Occipital lobe (tissue), 2 donors: ENCODE results near the gene MPDZ. TPM values are rescaled to one million over a fixed set of nuclear protein-coding genes. Genes with fewer than 3 reads are reported as not detected.

Source experiments
- DNase-seq: peaks from one replicate; lab custom pipeline; 2025; lab: John Stamatoyannopoulos, UW
- total RNA-seq: library from RNA; depleted of rRNA; stranded (reverse); fragments of >200 nt; gene quantifications from one replicate; pipeline ENCODE4 v1.2.3, GENCODE V29; 2014

MPDZ gene
- total RNA-seq: 40.4 TPM

- DNase-seq: peak; percentile 49
These were observed at the start of gene MPDZ for GRCh38 chr9:13279284-13280141. MPDZ (minus strand) TSS chr9:13279692; CDS start chr9:13250315, 29,377 bp downstream.

- DNase-seq: no peak
These were observed 45.5 kb upstream of the MPDZ start for GRCh38 chr9:13324988-13325387.

- DNase-seq: no peak
These were observed 43.5 kb upstream of the MPDZ start for GRCh38 chr9:13322828-13323550.

- no peak for DNase-seq
These were observed 38.5 kb upstream of the MPDZ start for GRCh38 chr9:13318027-13318426.

GRCh38 chr9:13296972-13297371 is 17.5 kb upstream of the MPDZ start:
- no peak for DNase-seq

GRCh38 chr9:13295556-13295955 is 16.1 kb upstream of the MPDZ start:
- no peak for DNase-seq

GRCh38 chr9:13292782-13293181 is 13.3 kb upstream of the MPDZ start:
- no peak for DNase-seq

GRCh38 chr9:13292158-13292557 is 12.7 kb upstream of the MPDZ start:
- DNase-seq: no peak

- no peak for DNase-seq
These were observed 12.2 kb upstream of the MPDZ start for GRCh38 chr9:13291718-13292117.

GRCh38 chr9:13284011-13284410 is 4.5 kb upstream of the MPDZ start:
- no peak for DNase-seq

- DNase-seq: no peak
These were observed 3.5 kb upstream of the MPDZ start for GRCh38 chr9:13282998-13283397.

GRCh38 chr9:13281356-13282016 is 2.0 kb upstream of the MPDZ start:
- DNase-seq: no peak

- peak; percentile 75 for DNase-seq
These were observed 885 bp downstream of the MPDZ start for GRCh38 chr9:13278368-13279246.

- no peak for DNase-seq
These were observed 1.5 kb downstream of the MPDZ start for GRCh38 chr9:13278023-13278367.

GRCh38 chr9:13274886-13275641 is 4.4 kb downstream of the MPDZ start:
- DNase-seq: no peak

- no peak for DNase-seq
These were observed 8.8 kb downstream of the MPDZ start for GRCh38 chr9:13270734-13271133.

GRCh38 chr9:13269589-13270452 is 9.7 kb downstream of the MPDZ start:
- no peak for DNase-seq

GRCh38 chr9:13268469-13268868 is 11.0 kb downstream of the MPDZ start:
- no peak for DNase-seq

GRCh38 chr9:13267743-13268142 is 11.7 kb downstream of the MPDZ start:
- DNase-seq: no peak

GRCh38 chr9:13266167-13266566 is 13.3 kb downstream of the MPDZ start:
- no peak for DNase-seq
